Measurements from ENCODE around the gene TSPAN6. TPM values are rescaled to one million over a fixed set of nuclear protein-coding genes. Genes with fewer than 3 reads are reported as not detected.

TSPAN6 gene
- total RNA-seq, 1 donor from 2014 or later = 49.7 TPM

DNA sequence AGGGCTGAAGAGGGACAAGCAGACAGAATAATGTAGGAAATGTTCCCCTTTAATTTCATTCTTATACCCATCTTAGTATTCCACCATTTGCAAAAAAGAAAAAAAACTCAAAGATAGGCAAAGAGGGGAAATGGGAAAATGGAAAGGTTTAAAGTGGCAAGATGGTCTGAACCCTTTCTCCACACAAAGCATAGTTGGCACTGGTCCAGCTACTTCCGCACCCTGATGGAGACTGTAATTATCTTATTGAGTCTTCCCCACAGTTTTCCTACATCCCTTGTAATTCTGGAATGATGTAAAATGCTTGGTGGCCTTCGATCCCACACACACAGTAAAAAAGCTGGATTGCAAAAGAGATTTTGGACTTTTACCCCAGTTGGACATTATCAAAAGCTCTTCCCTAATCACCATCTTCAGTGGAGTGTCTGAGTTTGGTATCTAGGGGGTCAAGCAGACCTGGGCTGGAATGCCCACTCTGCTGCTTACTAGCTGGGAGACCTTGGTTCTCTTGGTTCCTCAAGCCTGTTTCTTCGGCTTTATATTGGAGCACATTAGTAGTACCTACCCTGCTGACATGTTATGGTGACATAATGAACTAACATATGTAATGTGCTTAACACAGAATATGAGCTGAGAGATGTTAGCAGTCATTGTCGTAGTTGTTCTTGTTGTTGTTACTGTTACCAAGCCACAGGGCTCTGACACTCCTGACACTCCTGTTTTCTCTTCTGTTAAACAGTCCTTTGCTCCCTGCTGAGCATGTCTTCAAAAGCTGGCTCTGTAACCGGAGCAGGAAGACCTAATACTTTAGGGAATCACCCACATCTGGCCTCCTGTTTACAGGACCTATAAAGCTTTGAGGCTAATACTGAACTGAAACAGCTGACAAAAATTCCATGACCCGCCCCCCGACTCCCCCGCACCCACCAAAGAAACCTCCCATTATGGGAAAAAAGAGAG is 12.1 kb upstream of the TSPAN6 start:
- peak overlapping the region; percentile 82 for H3K4me2 ChIP-seq (ENCODE audit: low read length)
- peak overlapping the region; percentile 76 for H3K9ac ChIP-seq (ENCODE audit: low read length)
- H4K20me1 ChIP-seq (ENCODE audit: insufficient read depth, low read length) = no peaks in the 10 kb centered on the region
- DNase-seq (ENCODE audit: low read depth) = peak; percentile 71
- no peak overlapping the region for H2AFZ ChIP-seq (ENCODE audit: low read depth, low read length)
- no peaks in the 10 kb centered on the region for H3K9me3 ChIP-seq (ENCODE audit: insufficient read depth, low read depth, low read length)
- H3K79me2 ChIP-seq (ENCODE audit: insufficient read depth, low read length) = peaks cover 22% of the 10 kb centered on the region
- Mint-ChIP-seq H3K4me1 (ENCODE audit: low read depth, unreplicated experiment) (peaks cover 44% of the 10 kb centered on the region), H3K9me3 (ENCODE audit: unreplicated experiment) (no peaks in the 10 kb centered on the region), H3K27ac (ENCODE audit: unreplicated experiment) (peak overlapping the region; percentile 96), H3K4me3 (ENCODE audit: unreplicated experiment) (peak overlapping the region; percentile 29), H3K36me3 (ENCODE audit: low read depth, unreplicated experiment) (peaks cover 4% of the 10 kb centered on the region), H3K27me3 (ENCODE audit: low read depth, unreplicated experiment) (no peaks in the 10 kb centered on the region)
- no peaks in the 10 kb centered on the region for H3K36me3 ChIP-seq (ENCODE audit: insufficient read depth, low read length)
- peak; percentile 20 for FAIRE-seq
- H3K27me3 ChIP-seq (ENCODE audit: insufficient read depth, low read length) = no peaks in the 10 kb centered on the region
- peak overlapping the region; percentile 22 for H3K4me3 ChIP-seq (ENCODE audit: insufficient read depth, low read depth, low read length)
- peak overlapping the region; percentile 95 for H3K27ac ChIP-seq (ENCODE audit: low read depth, low read length)
- H3K4me1 ChIP-seq (ENCODE audit: insufficient read depth, low read length) = peaks cover 55% of the 10 kb centered on the region
- TF ChIP-seq EZH2 (IDR thresholded peaks at IDR 0.05; ENCODE audit: insufficient read depth, low read length) = no peak
- TF ChIP-seq, protein P1, sequence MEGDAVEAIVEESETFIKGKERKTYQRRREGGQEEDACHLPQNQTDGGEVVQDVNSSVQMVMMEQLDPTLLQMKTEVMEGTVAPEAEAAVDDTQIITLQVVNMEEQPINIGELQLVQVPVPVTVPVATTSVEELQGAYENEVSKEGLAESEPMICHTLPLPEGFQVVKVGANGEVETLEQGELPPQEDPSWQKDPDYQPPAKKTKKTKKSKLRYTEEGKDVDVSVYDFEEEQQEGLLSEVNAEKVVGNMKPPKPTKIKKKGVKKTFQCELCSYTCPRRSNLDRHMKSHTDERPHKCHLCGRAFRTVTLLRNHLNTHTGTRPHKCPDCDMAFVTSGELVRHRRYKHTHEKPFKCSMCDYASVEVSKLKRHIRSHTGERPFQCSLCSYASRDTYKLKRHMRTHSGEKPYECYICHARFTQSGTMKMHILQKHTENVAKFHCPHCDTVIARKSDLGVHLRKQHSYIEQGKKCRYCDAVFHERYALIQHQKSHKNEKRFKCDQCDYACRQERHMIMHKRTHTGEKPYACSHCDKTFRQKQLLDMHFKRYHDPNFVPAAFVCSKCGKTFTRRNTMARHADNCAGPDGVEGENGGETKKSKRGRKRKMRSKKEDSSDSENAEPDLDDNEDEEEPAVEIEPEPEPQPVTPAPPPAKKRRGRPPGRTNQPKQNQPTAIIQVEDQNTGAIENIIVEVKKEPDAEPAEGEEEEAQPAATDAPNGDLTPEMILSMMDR (IDR thresholded peaks at IDR 0.05; ENCODE audit: insufficient read depth, low read depth, low read length) = no peak

DNA sequence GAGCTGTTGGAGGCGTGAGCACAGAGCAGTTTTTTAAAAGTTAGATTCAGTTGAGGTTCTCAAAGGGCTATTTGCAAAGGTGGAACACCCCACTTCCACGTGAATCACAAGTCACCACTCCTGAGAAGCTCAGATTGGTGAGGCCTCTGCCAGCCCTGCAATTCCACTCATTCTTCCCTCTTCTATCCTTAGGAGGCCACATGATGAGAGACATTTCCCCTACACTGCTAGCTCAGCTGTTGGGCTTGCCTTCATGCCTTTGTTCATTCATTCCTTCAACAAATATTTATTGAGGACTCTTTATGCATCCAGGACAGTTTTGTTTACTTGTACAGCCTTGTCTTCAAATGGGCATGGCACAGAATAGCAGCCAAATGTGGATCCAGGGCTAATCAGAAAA is 11.1 kb upstream of the TSPAN6 start:
- TF ChIP-seq, protein P1 (IDR thresholded peaks at IDR 0.05; ENCODE audit: insufficient read depth, low read depth, low read length) = no peak
- TF ChIP-seq EZH2 (IDR thresholded peaks at IDR 0.05; ENCODE audit: insufficient read depth, low read length) = no peak
- Histone ChIP-seq H3K79me2 (ENCODE audit: insufficient read depth, low read length) (peaks cover 22% of the 10 kb centered on the region), H3K4me1 (ENCODE audit: insufficient read depth, low read length) (peaks cover 60% of the 10 kb centered on the region), H2AFZ (ENCODE audit: low read depth, low read length) (no peak overlapping the region), H3K36me3 (ENCODE audit: insufficient read depth, low read length) (no peaks in the 10 kb centered on the region), H4K20me1 (ENCODE audit: insufficient read depth, low read length) (no peaks in the 10 kb centered on the region), H3K9ac (ENCODE audit: low read length) (peak overlapping the region; percentile 76), H3K27me3 (ENCODE audit: insufficient read depth, low read length) (no peaks in the 10 kb centered on the region), H3K27ac (ENCODE audit: low read depth, low read length) (peak overlapping the region; percentile 95), H3K4me2 (ENCODE audit: low read length) (peak overlapping the region; percentile 82), H3K9me3 (ENCODE audit: insufficient read depth, low read depth, low read length) (no peaks in the 10 kb centered on the region), H3K4me3 (ENCODE audit: insufficient read depth, low read depth, low read length) (no peak overlapping the region)
- Mint-ChIP-seq H3K4me1 (ENCODE audit: low read depth, unreplicated experiment) (peaks cover 44% of the 10 kb centered on the region), H3K27ac (ENCODE audit: unreplicated experiment) (peak overlapping the region; percentile 55), H3K36me3 (ENCODE audit: low read depth, unreplicated experiment) (peaks cover 2% of the 10 kb centered on the region), H3K27me3 (ENCODE audit: low read depth, unreplicated experiment) (no peaks in the 10 kb centered on the region), H3K4me3 (ENCODE audit: unreplicated experiment) (peak overlapping the region; percentile 20), H3K9me3 (ENCODE audit: unreplicated experiment) (no peaks in the 10 kb centered on the region)
- no peak for FAIRE-seq
- DNase-seq (ENCODE audit: low read depth) = peak; percentile 29
